Panc1 (cell line): ENCODE measurements around the gene YOD1. TPM values are rescaled to one million over a fixed set of nuclear protein-coding genes. Genes with fewer than 3 reads are reported as not detected.

Experiments used
- ATAC-seq: fragments of 200-7000 bp; cut with Tn5 transposase; 2 replicates; pipeline ENCODE4 v1.9.1; 2020; ENCODE audit warnings: mild to moderate bottlenecking, moderate library complexity
- BruUV-seq: library from RNA; stranded (reverse); fragments of 400-500 nt; replicated peaks from 2 replicates; lab custom pipeline; 2021; lab: Mats Ljungman, UMichigan
- CTCF ChIA-PET: fragments of 300-600 bp; sonication (Branson Sonifier 250); formaldehyde crosslinking; loops from one replicate; lab custom pipeline; 2022; ENCODE audit warnings: antibody characterized with exemption; lab: Charles Lee
- POLR2A ChIA-PET: fragments of 300-600 bp; sonication (Branson Sonifier 250); formaldehyde crosslinking; loops from one replicate; lab custom pipeline; 2022; ENCODE audit warnings: antibody characterized with exemption; lab: Charles Lee
- DNase-seq: peaks from one replicate; pipeline ENCODE4 v3.0.0-alpha.2; 2010; ENCODE audit warnings: low read depth, low spot score
- H3K27ac ChIP-seq: 2 replicates; pipeline ENCODE4 v1.5.1; 2011; ENCODE audit warnings: mild to moderate bottlenecking, low read length, inconsistent platforms
- H3K27me3 ChIP-seq: fragments of 200-500 bp; sonication (Bioruptor generic); 2 replicates; pipeline ENCODE4 v1.6.0; 2014; ENCODE audit warnings: low read length, inconsistent platforms; ENCODE audit not compliant: control insufficient read depth, insufficient read depth
- H3K36me3 ChIP-seq: fragments of 200-500 bp; sonication (Bioruptor generic); 2 replicates; pipeline ENCODE4 v1.5.1; 2014; ENCODE audit warnings: inconsistent platforms, mild to moderate bottlenecking, low read length, moderate library complexity; ENCODE audit not compliant: control insufficient read depth, insufficient read depth
- H3K4me1 ChIP-seq: 2 replicates; pipeline ENCODE4 v1.5.1; 2011; ENCODE audit warnings: inconsistent platforms, mild to moderate bottlenecking, low read length, moderate library complexity; ENCODE audit not compliant: control insufficient read depth, insufficient read depth
- H3K4me3 ChIP-seq, 2 experiments: 2 replicates each; pipeline ENCODE4 v1.5.1; 2011 to 2012; ENCODE audit warnings: low read depth in 2 of 2, low read length in 2 of 2, mild to moderate bottlenecking in 2 of 2, inconsistent platforms in 1 of 2, moderate library complexity in 1 of 2
- H3K9me3 ChIP-seq: fragments of 200-500 bp; sonication (Bioruptor generic); 2 replicates; pipeline ENCODE4 v1.5.1; 2014; ENCODE audit warnings: low read depth, mild to moderate bottlenecking, inconsistent platforms, low read length, moderate library complexity; ENCODE audit not compliant: control insufficient read depth, insufficient read depth
- CTCF ChIP-seq: fragments of 450-650 bp; IDR thresholded peaks from 2 replicates; pipeline ENCODE4 v1.5.1; 2017; ENCODE audit warnings: mild to moderate bottlenecking
- POLR2AphosphoS5 ChIP-seq: IDR thresholded peaks from 2 replicates; pipeline ENCODE4 v1.6.1; 2012; ENCODE audit warnings: mild to moderate bottlenecking, low read depth, low read length, moderate library complexity
- REST ChIP-seq, 2 experiments: IDR thresholded peaks; 2 replicates each; pipeline ENCODE4 v1.6.1; 2011 to 2012; ENCODE audit warnings: low read depth in 2 of 2, control low read depth in 1 of 2, low read length in 1 of 2, mild to moderate bottlenecking in 1 of 2, moderate library complexity in 1 of 2; ENCODE audit not compliant: insufficient read depth in 1 of 2
- SIN3A ChIP-seq: IDR thresholded peaks from 2 replicates; pipeline ENCODE4 v1.6.1; 2012; ENCODE audit warnings: low read depth, mild to moderate bottlenecking, low read length, moderate library complexity, borderline replicate concordance; ENCODE audit not compliant: insufficient read depth
- TCF7L2 ChIP-seq: IDR thresholded peaks from 2 replicates; pipeline ENCODE4 v1.6.1; 2011; ENCODE audit warnings: mild to moderate bottlenecking, low read depth, low read length, inconsistent platforms
- in situ Hi-C: cut with HindIII; loops from 2 replicates; pipeline ENCODE4 v1.10.0; 2016; ENCODE audit warnings: low sequenced_read_pairs, low pct_unique_long_range_greater_than_20kb
- intact Hi-C: fragments of 100-400 bp; cut with micrococcal nuclease; formaldehyde crosslinking; loops from one replicate; pipeline ENCODE4 v1.10.0; 2022; ENCODE audit not compliant: unreplicated experiment
- total RNA-seq: library from RNA; stranded (reverse); gene quantifications from one replicate; pipeline ENCODE4 v1.2.1, GENCODE V29; 2021; ENCODE audit not compliant: unreplicated experiment

The YOD1 gene
- total RNA-seq, 1 experiment from 2014 or later, result 7.1 TPM

- Histone ChIP-seq H3K36me3 (no peaks in the 10 kb centered on the region), H3K9me3 (no peaks in the 10 kb centered on the region), H3K4me3 (no peak within 1 kb of the TSS), H3K4me1 (no peaks in the 10 kb centered on the region), H3K27me3 (peaks cover 32% of the 10 kb centered on the region), H3K27ac (no peak within 1 kb of the TSS)
- TF ChIP-seq TCF7L2 (no peak), POLR2AphosphoS5 (no peak), SIN3A (no peak), CTCF (no peak), REST (IDR thresholded peaks at IDR 0.05; ENCODE audit: insufficient read depth in 1 of 2, low read depth in 2 of 2, low read length in 1 of 2) (no peak)
- in situ Hi-C loops, result no loop called here
- no TSS peak for BruUV-seq
- ChIA-PET POLR2A (no interaction called here), CTCF (no interaction called here)
- ATAC-seq (no peak), DNase-seq (no peak)
- intact Hi-C loops, result no loop called here
These were observed 18.4 kb downstream of the YOD1 start, which contains the start of gene C1orf116 for GRCh38 chr1:207032528-207033017. Gene C1orf116 (minus strand): TSS chr1:207032756. CDS start chr1:207027598, 5,158 bp downstream.

GRCh38 chr1:207031632-207032264, 19.3 kb downstream of the YOD1 start:
- Histone ChIP-seq H3K36me3 (no peaks in the 10 kb centered on the region), H3K27ac (no peak overlapping the region), H3K27me3 (peaks cover 28% of the 10 kb centered on the region), H3K4me1 (no peaks in the 10 kb centered on the region), H3K4me3 (no peak overlapping the region), H3K9me3 (no peaks in the 10 kb centered on the region)
- POLR2A ChIA-PET, result no interaction called here
- BruUV-seq, result no TSS peak
- in situ Hi-C loops, result no loop called here
- CTCF ChIA-PET, result no interaction called here
- TF ChIP-seq REST (IDR thresholded peaks at IDR 0.05; ENCODE audit: insufficient read depth in 1 of 2, low read depth in 2 of 2, low read length in 1 of 2) (no peak), POLR2AphosphoS5 (no peak), CTCF (no peak), TCF7L2 (no peak), SIN3A (no peak)
- ATAC-seq (no peak), DNase-seq (no peak)
- intact Hi-C loops, result no loop called here
